HepG2 (cell line): ENCODE measurements around the gene PLIN4. TPM values are rescaled to one million over a fixed set of nuclear protein-coding genes. Genes with fewer than 3 reads are reported as not detected.

Experiments used
- AGO1 ChIP-seq: fragments of 200-400 bp; formaldehyde crosslinking; IDR thresholded peaks from 2 replicates; pipeline ENCODE4 v1.6.1; 2017; ENCODE audit warnings: mild to moderate bottlenecking, low read depth, low read length, moderate library complexity; ENCODE audit not compliant: poor library complexity, severe bottlenecking
- AGO2 ChIP-seq: fragments of 200-400 bp; formaldehyde crosslinking; optimal IDR thresholded peaks from 2 replicates; pipeline ENCODE3; 2017; ENCODE audit warnings: mild to moderate bottlenecking, low read depth, low read length, moderate library complexity
- GLI4 ChIP-seq: sonication (generic); formaldehyde crosslinking; IDR thresholded peaks from 2 replicates; pipeline ENCODE4 v1.5.1; 2020; ENCODE audit warnings: missing genetic modification reagents, mild to moderate bottlenecking, moderate library complexity, borderline replicate concordance
- JDP2 ChIP-seq: sonication (generic); formaldehyde crosslinking; IDR thresholded peaks from 2 replicates; pipeline ENCODE4 v1.8.1; 2022; ENCODE audit warnings: missing genetic modification reagents, borderline replicate concordance
- KDM4B ChIP-seq: sonication (generic); formaldehyde crosslinking; IDR thresholded peaks from 2 replicates; pipeline ENCODE4 v1.4.0; 2020; ENCODE audit warnings: missing genetic modification reagents
- MEIS1 ChIP-seq: sonication (generic); formaldehyde crosslinking; IDR thresholded peaks from 2 replicates; pipeline ENCODE4 v1.9.0; 2021; ENCODE audit warnings: mild to moderate bottlenecking, missing genetic modification reagents, moderate library complexity, borderline replicate concordance
- NR2F2 ChIP-seq: IDR thresholded peaks from 2 replicates; pipeline ENCODE4 v1.6.1; 2012; ENCODE audit warnings: low read depth, inconsistent platforms, borderline replicate concordance
- ZNF776 ChIP-seq: sonication (generic); formaldehyde crosslinking; IDR thresholded peaks from 2 replicates; pipeline ENCODE4 v1.4.0; 2020; ENCODE audit warnings: mild to moderate bottlenecking, missing genetic modification reagents
- polyA plus RNA-seq, 8 experiments: library from polyadenylated mRNA; depleted of rRNA in 3 of 8; stranded (reverse) in 7 of 8; unstranded in 1 of 8; fragments of >200 nt; fragmentation: Illumina TruSeq in 4 of 8; extraction: Trizol in 4 of 8; gene quantifications; 2 replicates each; pipeline versions ENCODE4 v1.2.1 to v1.2.3, GENCODE V29; 2011 to 2016; ENCODE audit warnings: low read depth in 4 of 8, missing spikeins in 1 of 8, mixed read lengths in 1 of 8; ENCODE audit not compliant: insufficient read depth in 1 of 8
- total RNA-seq, 5 experiments: library from RNA; depleted of rRNA; stranded (reverse); fragments of >200 nt; fragmentation: Illumina TruSeq; extraction: Trizol; gene quantifications; 2 replicates each; pipeline ENCODE4 v1.2.3, GENCODE V29; 2016; ENCODE audit warnings: low read depth in 1 of 5
- TF ChIP-seq, protein P1 (sequence below): sonication (generic); formaldehyde crosslinking; conservative IDR thresholded peaks from 2 replicates; pipeline ENCODE4 v1.4.0; 2020; ENCODE audit warnings: missing genetic modification reagents
- TF ChIP-seq, protein P2 (sequence below): sonication (generic); formaldehyde crosslinking; IDR thresholded peaks from 2 replicates; pipeline ENCODE4 v1.5.0; 2020; ENCODE audit warnings: missing genetic modification reagents, mild to moderate bottlenecking, borderline replicate concordance

The PLIN4 gene
- total and polyA plus RNA-seq, 2 of the 13 experiments (the other 11 are each of a cell fraction or from before 2014, with no cell fraction given), result 1.1 to 1.3 TPM

DNA sequence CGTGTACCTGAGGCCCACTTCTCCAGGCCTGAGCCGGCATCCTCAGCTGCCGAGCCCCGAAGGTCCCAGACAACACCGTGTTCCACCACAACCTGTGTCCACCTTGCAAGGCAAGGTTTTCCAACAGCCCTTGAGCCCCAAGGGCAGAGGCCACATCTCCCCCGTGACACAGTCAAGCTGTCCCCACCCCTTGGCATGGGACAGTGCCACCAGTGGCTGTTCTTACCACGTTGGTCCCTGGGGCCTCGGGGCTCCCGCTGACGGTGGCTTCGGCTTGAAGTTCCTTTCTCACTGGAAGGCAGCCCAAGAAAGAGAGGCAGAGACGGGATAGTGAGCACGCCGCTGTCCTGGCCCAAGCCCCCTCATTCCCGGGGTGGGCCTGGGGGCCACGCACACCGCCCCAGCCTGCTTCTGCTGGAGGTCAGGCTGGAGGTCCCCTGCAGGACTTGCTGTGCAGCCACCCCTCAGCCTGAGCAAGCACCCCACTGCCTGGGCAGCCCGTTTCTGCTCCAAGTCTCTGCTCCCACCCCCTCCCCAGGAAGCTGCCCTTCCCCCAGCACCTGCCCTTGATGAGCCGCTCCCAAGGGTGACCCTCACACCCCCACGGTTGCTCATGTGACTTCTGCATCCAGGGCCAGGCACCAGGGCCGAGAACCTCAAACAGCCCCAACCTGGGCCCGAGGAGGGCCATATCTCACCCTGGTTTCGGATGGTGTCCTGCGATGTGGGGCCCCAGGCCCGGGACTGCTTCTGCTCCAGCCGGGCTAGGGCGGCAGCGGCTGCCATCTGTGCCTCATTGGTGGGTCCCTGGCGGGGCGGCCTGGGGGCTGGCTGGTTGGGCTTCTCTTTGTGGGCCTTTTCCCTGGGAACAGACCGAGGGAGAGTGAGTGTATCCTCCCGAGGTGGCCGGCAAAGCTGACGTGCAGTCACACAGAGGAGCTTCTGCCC is 64.8 kb downstream of the PLIN4 start (continued):
- no peak for TF ChIP-seq MEIS1 (CRISPR knock-in tag)
- TF ChIP-seq, protein P1, sequence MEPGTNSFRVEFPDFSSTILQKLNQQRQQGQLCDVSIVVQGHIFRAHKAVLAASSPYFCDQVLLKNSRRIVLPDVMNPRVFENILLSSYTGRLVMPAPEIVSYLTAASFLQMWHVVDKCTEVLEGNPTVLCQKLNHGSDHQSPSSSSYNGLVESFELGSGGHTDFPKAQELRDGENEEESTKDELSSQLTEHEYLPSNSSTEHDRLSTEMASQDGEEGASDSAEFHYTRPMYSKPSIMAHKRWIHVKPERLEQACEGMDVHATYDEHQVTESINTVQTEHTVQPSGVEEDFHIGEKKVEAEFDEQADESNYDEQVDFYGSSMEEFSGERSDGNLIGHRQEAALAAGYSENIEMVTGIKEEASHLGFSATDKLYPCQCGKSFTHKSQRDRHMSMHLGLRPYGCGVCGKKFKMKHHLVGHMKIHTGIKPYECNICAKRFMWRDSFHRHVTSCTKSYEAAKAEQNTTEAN, result no peak
- TF ChIP-seq AGO2, result peak; percentile 71
- TF ChIP-seq JDP2, result no peak
- TF ChIP-seq AGO1, result peak; percentile 33
- TF ChIP-seq ZNF776, result no peak
- no peak for TF ChIP-seq GLI4 (CRISPR knock-in tag)
- no peak for TF ChIP-seq NR2F2
- no peak for TF ChIP-seq KDM4B (CRISPR knock-in tag)
- TF ChIP-seq, protein P2, sequence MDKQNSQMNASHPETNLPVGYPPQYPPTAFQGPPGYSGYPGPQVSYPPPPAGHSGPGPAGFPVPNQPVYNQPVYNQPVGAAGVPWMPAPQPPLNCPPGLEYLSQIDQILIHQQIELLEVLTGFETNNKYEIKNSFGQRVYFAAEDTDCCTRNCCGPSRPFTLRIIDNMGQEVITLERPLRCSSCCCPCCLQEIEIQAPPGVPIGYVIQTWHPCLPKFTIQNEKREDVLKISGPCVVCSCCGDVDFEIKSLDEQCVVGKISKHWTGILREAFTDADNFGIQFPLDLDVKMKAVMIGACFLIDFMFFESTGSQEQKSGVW (CRISPR knock-in tag), result no peak
